ENCODE measurements around the gene KTN1.

Gene KTN1, protein sequence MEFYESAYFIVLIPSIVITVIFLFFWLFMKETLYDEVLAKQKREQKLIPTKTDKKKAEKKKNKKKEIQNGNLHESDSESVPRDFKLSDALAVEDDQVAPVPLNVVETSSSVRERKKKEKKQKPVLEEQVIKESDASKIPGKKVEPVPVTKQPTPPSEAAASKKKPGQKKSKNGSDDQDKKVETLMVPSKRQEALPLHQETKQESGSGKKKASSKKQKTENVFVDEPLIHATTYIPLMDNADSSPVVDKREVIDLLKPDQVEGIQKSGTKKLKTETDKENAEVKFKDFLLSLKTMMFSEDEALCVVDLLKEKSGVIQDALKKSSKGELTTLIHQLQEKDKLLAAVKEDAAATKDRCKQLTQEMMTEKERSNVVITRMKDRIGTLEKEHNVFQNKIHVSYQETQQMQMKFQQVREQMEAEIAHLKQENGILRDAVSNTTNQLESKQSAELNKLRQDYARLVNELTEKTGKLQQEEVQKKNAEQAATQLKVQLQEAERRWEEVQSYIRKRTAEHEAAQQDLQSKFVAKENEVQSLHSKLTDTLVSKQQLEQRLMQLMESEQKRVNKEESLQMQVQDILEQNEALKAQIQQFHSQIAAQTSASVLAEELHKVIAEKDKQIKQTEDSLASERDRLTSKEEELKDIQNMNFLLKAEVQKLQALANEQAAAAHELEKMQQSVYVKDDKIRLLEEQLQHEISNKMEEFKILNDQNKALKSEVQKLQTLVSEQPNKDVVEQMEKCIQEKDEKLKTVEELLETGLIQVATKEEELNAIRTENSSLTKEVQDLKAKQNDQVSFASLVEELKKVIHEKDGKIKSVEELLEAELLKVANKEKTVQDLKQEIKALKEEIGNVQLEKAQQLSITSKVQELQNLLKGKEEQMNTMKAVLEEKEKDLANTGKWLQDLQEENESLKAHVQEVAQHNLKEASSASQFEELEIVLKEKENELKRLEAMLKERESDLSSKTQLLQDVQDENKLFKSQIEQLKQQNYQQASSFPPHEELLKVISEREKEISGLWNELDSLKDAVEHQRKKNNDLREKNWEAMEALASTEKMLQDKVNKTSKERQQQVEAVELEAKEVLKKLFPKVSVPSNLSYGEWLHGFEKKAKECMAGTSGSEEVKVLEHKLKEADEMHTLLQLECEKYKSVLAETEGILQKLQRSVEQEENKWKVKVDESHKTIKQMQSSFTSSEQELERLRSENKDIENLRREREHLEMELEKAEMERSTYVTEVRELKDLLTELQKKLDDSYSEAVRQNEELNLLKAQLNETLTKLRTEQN (N-terminal part only)

DNA sequence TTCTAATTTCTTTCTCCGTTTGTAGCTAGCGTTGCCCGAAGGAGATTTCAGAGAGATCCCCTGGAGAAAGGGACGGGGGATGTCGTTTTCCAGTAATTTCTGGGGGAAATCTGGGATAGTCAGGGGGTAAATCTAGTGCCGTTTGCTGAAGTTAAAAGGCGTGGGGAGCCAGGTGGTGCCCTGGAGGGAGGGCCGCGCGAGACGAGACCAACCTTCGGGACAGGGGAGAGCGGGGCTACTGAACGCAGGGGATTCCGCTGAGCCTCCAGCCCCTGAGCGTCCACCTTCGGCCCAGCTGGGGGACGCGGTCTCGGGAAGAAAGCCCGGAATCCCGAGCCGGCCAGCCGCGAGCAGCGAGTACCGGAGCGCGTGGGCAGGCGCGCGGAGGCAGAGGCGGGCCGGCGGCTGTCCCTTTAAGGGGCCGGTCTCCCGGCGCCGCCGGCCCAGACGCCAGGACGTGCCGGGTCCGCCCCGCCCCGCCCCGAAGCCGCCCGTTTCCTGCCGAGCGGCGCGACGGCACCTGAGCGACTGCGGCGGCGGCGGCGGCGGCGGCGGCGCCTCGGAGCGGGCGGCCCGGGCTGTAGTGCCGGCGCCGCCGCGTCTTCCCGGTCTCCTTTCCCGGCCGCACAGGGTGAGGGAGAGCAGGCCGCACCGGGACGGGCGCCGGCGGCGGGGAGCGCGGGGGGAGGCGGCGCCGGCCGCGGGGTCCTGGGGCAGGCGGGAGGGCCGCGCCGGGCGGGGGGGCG is at the start of gene KTN1:
KTN1 (plus strand) TSS at position 484 of the 746 bp plus-strand sequence. CDS start 31,842 bp downstream, outside the sequence.
- peak; percentile 64 for DNase-seq (ENCODE audit: low read depth, low spot score)

DNA sequence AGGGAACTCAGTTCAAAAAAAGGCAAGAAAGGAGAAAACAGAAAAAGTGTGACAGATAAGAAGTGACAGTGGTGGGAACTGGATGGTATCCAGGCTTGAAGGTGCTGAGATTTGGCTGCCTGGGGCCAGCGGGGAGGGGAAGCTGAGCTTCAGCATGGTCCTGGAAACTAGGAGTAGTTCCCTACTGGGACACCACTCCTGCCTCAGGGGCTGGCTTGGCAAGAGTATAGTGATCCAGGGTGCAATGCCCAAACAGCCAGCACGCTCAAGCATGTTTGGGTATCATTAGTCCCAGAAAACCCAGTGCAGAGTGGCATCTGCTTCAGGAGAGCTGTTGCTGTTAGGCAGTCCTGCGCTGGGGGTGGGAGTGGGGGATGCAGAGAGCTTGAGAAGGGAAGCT is 49.5 kb upstream of the KTN1 start:
- no peak for DNase-seq (ENCODE audit: low read depth, low spot score)

DNA sequence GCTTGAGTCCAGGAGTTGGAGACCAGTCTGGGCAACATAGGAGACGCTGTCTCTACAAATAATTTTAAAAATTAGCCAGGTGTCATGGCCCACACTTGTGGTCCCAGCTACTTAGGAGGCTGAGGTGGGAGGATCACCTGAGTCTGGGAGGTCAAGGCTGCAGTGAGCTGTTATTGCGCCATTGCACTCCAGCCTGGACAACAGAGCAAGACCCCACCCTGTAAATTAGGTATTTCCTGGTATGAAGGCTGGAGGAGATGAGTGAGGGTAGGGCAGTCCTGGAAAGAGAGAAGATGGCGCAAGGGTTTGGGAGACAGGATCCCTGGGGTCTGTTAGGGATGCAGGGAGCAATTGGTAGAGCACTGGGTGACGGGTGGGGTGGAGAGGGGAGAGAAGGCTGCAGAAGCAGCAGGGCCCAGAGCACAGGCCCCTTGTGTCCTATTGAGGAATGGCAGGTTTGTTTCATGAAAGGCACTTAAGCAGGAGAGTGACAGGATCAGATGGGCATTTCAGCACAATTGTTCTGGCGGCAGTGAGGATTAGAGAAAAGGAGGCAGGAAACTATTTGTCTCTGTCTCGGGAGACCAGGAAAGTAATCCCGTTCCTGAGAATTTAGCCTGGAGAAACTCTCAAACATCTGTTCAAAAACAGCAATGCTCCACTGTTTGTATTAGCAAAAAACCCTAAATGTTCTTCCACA is 47.2 kb upstream of the KTN1 start:
- DNase-seq (ENCODE audit: low read depth, low spot score), result no peak

DNA sequence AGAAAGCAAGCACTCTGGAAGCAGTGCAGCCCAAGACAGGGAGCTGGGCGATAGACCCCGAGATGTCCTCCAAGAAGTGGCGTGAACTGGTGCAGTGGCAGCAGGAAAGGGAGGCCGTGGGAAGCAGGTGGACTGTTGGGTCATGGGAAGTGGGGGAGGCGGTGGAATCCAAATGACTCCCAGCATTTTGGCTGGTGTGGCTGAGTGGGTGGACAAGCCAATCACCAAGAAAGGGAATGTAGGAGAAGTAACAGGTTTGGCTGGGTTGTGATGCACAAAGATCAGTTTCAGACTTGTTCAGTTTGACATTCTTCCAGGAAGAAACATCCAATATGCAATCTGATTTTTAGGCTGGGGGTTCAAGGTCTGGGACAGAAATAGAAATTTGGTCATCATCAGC is 46.0 kb upstream of the KTN1 start:
- DNase-seq (ENCODE audit: low read depth, low spot score), result no peak

DNA sequence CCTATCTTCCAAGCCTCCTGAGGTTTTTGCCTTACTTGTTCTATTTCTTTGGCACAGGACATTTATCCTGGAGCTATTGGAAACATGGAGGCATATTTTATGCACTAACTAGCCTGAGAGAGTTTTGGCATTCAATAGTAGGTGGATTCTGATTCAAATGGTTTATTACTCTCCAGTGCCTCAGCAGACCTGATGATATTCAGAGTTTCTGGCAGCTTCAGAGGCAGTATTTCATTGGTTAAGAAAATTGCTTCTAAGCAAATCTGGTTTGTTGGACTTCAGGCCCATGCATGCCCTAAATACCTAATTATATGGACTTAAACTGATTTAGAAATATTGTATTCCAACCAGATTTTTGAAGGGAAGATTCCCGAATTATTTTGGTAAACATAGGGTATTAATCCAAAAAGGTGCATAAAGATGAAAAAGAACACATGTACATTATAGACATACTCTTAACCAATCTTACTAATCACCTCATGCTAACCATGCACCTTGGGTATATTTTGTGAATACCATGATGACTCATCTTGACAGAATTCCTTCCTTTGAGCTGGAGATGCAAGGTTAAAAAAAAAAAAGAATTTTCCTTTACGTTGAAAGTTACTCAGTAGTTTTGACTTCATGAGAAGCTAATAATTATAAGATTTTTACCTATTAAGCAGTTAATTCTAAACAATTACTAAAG is 44.3 kb upstream of the KTN1 start:
- no peak for DNase-seq (ENCODE audit: low read depth, low spot score)

DNA sequence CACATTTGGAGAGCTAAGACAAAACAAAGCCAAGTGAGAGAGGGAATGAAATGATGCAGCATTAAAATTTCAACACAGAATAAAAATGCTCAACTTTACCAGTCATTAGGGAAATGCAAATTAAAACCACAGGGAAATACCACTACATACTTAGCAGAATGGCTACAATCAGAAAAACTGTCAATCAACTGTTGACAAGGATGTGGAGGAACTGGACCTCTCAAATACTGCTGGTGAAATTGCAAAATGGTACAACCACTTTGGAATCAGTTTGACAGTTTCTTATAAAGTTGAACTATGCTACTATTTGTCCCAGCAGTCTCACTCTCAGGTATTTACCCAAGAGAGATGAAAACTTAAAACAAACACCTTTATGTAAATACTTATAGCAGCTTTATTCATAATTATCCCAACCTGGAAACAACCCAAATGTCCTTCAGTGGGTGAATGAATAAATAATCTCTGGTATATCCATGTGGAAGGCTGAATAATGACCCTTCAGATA is 43.8 kb upstream of the KTN1 start:
- DNase-seq (ENCODE audit: low read depth, low spot score), result no peak

DNA sequence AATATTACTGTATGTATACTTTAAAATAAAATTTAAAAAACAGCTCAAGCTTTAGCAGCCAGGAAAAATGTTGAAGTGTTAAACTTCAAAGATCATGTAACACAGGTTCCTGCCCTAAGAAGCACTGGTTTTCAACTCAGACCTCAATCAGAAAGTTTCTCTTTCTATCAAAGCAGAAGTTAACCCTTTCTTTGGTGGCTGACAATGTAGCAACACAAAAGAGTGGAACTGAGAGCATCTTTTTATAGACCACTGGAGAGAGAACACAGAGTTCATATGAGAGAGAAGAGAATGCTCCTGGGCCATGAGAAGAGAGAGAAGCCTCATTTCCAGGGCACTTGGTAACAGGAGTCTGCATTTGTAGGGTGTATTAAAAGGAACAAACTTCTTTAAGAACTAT is 42.2 kb upstream of the KTN1 start:
- DNase-seq (ENCODE audit: low read depth, low spot score), result no peak

DNA sequence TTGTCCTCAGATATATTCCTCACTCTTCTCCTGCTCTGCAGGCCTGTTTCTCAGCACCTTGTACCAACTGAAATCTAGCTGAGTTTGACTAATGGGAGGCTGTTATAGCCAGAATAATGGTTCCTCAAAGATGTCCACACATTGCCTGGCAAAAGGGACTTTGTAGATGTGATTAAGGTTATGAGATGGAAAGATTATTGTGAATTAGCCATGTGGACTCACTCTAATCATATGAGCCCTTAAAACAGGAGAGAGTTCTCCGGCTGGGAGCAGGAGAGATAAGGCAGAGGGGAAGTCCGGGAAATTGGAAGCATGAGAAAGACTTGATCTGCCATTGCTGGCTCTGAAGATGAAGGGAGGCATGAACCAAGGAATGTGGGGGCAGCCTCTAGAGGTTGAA is 40.0 kb upstream of the KTN1 start:
- DNase-seq (ENCODE audit: low read depth, low spot score), result no peak

DNA sequence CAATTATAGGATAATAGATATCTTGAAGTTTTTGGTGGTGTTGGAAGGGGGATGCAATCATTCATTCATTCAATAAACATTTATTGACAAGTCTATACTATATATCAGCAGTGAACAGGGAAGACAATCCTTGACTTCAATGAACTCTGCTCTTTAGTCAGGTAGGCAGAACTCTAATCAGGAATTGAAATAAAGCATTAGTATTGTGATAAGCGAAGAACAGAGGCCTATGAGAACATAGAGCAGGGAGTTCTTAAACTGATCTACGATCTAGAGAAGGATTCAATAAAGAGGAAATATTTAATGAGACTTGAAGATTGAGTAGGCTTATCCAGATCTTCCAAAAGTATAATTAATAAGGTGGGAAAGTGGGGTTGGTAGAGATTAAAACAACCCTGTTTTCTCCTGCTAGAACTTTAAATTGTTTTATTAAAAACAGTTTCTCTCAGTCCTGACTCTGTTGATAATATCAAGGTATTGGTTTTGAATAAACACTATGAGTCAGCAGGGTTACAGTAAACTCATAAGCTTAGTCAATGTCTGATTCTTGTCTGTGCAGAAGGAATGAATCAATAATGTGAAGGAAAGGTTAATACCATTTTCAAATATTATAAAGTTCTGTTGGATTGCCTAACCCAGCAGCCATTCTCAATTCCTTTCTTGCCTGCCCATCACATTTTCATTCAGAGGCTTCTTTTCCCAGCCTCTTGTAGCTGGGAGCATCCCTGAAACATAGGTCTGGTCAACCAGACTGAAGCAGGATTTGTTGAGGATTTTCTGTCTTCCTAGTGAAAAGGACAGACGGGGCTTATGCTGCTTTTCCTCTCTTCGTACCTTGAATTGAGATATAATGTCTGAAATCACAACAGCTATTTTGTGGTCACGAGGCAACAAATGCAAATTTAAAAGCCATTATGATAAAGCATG is 38.9 kb upstream of the KTN1 start:
- DNase-seq (ENCODE audit: low read depth, low spot score), result no peak

DNA sequence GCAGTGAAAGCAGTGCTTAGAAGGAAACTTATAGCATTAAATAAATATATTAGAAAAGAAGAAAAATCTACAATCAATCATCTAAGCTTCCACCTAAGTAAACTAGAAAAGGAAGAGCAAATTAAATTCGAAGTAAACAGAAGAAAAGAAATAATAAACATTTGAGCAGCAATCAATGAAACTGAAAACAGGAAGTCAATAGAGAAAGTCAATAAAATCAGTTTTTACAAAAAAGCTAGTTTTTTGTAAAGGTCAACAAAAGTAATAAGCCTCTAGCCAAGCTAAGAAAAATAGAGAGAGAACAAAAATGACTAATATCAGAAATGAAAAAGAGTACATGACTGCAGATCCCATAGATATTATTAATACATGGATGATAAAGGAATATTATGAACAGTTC is 34.2 kb upstream of the KTN1 start:
- DNase-seq (ENCODE audit: low read depth, low spot score), result no peak

DNA sequence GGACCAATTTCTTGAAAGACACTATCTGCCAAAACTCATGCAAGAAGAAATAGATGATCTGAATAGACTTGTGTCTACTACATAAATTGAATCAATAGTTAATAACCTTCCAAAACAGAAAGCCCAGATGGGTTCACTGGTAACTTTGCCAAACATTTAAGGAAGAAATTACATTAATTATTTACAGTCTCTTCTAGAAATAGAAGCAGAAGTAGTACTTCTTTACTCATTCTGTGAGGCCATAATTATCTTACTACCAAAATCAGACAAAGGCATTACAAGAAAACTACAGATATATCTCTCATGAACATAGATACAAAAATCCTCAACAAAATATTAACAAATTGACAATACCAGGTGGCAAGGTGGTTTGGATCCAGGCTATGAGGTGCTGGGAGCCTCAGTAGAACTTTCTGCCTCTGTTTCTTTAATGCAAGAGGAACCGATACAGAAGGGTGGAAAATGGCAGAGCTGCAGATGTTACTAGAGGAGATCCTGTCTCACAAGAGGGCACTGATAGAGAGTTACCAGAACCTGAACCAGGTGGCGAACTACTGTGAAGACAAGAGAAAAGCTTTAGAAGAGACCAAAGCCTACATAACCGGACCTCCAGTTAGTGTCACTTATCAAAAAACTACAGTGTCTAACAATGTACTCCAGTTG is 33.7 kb upstream of the KTN1 start:
- no peak for DNase-seq (ENCODE audit: low read depth, low spot score)

DNA sequence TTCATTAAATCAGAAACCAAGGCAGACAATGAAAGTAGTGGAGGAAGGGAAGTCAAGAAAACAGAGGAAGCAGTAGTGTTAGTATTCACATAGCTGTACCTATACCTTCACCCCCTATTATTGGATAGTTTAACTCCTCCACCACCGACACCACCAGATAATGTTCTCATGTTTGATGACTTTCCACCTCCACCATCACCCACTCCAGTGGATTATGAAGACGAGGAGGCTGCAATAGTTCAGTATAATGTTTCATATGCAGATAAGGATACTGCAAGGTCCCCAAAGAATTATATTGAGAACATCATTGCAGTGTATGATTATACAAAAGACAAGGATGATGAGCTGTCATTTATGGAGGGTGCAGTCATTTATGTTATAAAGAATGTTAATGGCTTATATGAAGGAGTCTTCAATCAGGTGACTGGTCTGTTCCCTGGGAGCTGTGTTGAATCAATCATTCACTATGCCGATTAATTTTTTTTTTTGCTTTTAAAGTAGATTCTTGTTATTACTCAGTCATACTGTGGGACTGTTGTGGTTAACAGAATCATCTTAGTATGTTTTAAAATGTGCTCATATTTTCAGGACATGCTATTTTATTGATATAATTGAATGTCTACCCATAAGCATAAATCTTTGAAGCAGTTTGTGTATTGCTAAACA is 32.2 kb upstream of the KTN1 start:
- no peak for DNase-seq (ENCODE audit: low read depth, low spot score)

DNA sequence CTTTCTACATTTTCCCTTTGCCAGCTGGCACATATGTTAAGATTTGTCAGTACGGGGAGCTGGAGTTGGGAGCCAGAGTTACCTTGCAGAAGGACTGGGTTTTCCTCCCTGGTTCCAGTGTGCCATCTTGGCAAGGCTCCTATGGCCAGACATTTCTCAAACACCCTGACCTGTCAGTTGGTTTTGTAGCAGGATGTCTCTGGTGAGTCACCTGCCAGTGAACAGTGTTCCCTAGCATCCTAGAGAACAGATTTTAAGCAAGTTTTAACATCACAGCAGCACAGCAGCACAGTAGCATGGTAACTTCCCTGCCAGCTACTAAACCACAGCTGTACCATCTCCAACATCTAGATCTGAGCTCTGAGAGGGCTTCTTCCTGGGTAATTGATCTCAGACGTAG is 26.2 kb upstream of the KTN1 start:
- DNase-seq (ENCODE audit: low read depth, low spot score), result no peak

DNA sequence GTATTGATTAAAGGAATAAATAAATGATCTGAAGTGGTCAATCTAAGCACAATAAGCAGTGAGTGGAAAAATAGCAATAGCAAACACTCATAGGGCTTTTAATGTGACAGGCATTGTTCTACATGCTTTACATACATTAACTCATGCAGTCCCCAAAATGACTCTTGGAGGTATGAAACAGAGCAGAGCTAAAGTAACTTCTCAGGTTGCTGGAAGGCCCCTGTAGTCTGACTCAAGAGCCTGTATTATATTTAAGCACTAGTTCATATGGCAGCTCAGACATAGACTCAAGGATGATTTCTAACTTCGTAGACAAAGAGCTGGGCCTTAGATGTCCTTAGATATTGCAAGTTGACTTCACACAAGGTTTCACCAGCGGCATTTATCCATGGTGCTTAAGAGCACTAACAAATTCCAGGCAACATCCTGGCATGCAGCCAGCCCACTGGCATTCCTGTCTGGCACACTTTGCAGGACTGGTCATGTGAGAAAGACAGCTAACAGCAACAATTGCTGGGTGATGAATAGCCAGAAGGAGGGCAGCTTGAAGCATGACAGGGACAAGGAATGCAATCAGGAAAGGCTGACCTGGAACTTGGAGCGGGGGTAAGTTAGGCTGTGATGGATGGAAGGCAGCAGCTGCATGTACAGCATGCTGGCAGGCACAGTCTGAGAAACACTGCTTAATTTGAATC is 22.9 kb upstream of the KTN1 start:
- DNase-seq (ENCODE audit: low read depth, low spot score), result no peak

DNA sequence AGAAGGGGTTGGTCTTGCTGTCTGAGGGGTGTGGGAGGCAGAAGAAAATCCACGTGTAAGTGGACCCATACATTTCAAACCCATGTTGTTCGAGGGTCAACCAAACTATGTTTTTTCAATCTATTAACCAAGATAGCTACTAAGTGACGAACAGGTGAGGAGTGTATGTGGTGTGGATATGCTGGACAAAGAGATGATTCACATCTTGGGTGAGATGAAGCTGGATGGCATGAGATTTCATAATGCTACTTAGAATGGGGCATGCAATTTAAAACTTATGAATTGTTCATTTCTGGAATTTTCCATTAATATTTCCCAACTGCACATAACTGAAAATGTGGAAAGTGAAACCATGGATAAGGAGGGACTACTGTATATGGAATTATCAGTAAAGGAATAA is 17.9 kb upstream of the KTN1 start:
- DNase-seq (ENCODE audit: low read depth, low spot score), result no peak

DNA sequence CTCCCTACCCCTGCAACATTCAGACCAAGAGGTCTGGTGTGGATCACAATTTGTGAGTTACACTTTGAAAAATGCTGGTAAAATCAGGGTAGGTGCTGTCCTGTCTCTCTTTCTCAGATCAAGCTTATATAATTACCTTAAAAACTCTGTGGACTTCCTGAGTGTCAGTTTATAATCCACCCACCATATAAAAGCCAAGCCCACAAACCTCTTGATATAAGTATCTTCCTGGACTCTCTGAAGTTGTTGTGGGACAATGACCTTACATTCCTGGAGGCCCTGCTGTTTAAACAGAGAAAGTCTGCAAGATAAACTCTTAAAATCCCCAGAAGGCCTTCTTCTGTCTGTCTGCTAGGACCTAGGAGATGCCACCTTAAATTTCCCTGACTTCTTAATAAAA is 11.4 kb upstream of the KTN1 start:
- no peak for DNase-seq (ENCODE audit: low read depth, low spot score)

All from activated CD4-positive, CD25-positive, alpha-beta regulatory T cell treated with anti-CD3 and anti-CD28 coated beads, Interleukin-2, amount 50 U/mL, for 16 hours (primary cell).